Endothelial cell (in vitro differentiated cells): ENCODE results near the gene TMPRSS12. TPM values are rescaled to one million over a fixed set of nuclear protein-coding genes. Genes with fewer than 3 reads are reported as not detected.
A peak's percentile ranks its signal among the peaks of the same experiment; 100 is the strongest.

ENCODE experiments used
- DNase-seq: peaks from one replicate; pipeline ENCODE4 v3.0.0; 2021; ENCODE audit warnings: low spot score
- H3K27ac Mint-ChIP-seq: one replicate; pipeline ENCODE4 v1.8.0; 2021; ENCODE audit warnings: mixed read lengths, inconsistent platforms; ENCODE audit not compliant: unreplicated experiment
- H3K27me3 Mint-ChIP-seq: one replicate; pipeline ENCODE4 v1.8.0; 2021; ENCODE audit warnings: mild to moderate bottlenecking, moderate library complexity, mixed read lengths, inconsistent platforms; ENCODE audit not compliant: unreplicated experiment
- H3K36me3 Mint-ChIP-seq: one replicate; pipeline ENCODE4 v1.8.0; 2021; ENCODE audit warnings: mild to moderate bottlenecking, low read depth, mixed read lengths, inconsistent platforms; ENCODE audit not compliant: unreplicated experiment
- H3K4me1 Mint-ChIP-seq: one replicate; pipeline ENCODE4 v1.8.0; 2021; ENCODE audit warnings: mild to moderate bottlenecking, mixed read lengths, inconsistent platforms; ENCODE audit not compliant: unreplicated experiment
- H3K4me3 Mint-ChIP-seq: one replicate; pipeline ENCODE4 v1.8.0; 2021; ENCODE audit warnings: mild to moderate bottlenecking, mixed read lengths, inconsistent platforms; ENCODE audit not compliant: unreplicated experiment
- H3K9me3 Mint-ChIP-seq: one replicate; pipeline ENCODE4 v1.8.0; 2021; ENCODE audit warnings: mixed read lengths, inconsistent platforms; ENCODE audit not compliant: unreplicated experiment
- total RNA-seq: library from RNA; stranded (reverse); fragmentation: NEBNext Ultra II Directional; extraction: Animal tissue kit (Norgen Biotek cat#: 25700); gene quantifications from one replicate; pipeline ENCODE4 v1.2.1, GENCODE V29; 2021; ENCODE audit not compliant: unreplicated experiment
- TF ChIP-seq, protein P1 (sequence below): fragments of 200-600 bp; sonication (generic); IDR thresholded peaks from one replicate; pipeline ENCODE4 v1.5.0; 2021; ENCODE audit warnings: antibody characterized with exemption; ENCODE audit not compliant: unreplicated experiment

The TMPRSS12 gene
- total RNA-seq, 1 donor from 2014 or later = not detected

DNA sequence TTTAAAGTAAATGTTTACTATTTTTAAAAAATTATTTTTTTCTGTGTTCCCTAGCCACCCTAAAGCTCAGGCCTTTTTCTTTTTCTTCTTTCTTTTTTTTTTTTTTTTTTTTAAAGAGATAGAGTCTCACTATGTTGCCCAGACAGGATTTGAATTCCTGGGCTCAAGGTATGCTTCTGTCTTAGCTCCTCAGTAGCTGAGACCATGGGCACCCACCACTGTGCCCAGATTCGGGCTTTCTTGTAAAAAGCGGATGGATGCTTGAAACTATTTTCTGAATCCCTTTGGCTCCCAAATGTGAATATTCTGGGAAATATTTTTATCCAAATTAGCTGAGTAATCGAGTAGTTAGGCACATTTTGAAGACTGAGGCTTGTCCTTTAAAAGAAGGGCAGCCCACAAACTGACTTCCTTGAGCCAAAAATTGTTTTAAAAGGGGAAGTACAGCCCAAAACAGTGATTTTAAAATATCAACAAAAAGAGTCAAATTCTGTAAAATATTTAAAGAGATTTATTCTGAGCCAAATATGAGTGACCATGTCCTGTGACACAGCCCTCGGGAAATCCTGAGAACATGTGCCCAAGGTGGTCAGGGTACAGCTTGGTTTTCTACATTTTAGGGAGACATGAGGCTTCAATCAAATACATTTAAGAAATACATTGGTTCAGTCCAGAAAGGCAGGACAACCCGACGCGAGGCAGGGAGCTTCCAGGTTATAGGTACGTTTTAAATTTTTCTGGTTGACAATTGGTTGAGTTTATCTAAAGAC, 80.8 kb downstream of the TMPRSS12 start:
- TF ChIP-seq, protein P1, sequence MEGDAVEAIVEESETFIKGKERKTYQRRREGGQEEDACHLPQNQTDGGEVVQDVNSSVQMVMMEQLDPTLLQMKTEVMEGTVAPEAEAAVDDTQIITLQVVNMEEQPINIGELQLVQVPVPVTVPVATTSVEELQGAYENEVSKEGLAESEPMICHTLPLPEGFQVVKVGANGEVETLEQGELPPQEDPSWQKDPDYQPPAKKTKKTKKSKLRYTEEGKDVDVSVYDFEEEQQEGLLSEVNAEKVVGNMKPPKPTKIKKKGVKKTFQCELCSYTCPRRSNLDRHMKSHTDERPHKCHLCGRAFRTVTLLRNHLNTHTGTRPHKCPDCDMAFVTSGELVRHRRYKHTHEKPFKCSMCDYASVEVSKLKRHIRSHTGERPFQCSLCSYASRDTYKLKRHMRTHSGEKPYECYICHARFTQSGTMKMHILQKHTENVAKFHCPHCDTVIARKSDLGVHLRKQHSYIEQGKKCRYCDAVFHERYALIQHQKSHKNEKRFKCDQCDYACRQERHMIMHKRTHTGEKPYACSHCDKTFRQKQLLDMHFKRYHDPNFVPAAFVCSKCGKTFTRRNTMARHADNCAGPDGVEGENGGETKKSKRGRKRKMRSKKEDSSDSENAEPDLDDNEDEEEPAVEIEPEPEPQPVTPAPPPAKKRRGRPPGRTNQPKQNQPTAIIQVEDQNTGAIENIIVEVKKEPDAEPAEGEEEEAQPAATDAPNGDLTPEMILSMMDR = no peak
- Mint-ChIP-seq H3K4me3 (peak overlapping the region; percentile 54), H3K4me1 (peaks cover 37% of the 10 kb centered on the region), H3K9me3 (no peaks in the 10 kb centered on the region), H3K27ac (peak overlapping the region; percentile 99), H3K36me3 (peaks cover 5% of the 10 kb centered on the region), H3K27me3 (no peaks in the 10 kb centered on the region)
- DNase-seq = no peak

DNA sequence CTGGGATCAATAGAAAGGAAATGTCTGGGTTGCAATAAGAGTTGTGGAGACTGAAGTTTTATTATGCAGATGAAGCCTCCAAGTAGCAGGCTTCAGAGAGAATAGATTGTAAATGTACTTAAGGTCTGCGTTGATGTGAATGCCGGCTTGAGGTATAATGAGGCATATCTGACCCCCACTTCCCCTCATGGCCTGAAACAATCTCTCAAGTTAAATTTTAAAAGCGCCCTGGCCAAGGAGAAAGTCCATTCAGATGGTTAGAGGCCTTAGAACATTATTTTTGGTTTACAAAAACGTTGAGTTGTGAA, 81.4 kb downstream of the TMPRSS12 start:
- peak; percentile 11 for DNase-seq
- H3K36me3 Mint-ChIP-seq = peaks cover 7% of the 10 kb centered on the region
- H3K27ac Mint-ChIP-seq = peak overlapping the region; percentile 99
- H3K4me1 Mint-ChIP-seq = peaks cover 38% of the 10 kb centered on the region
- no peaks in the 10 kb centered on the region for H3K9me3 Mint-ChIP-seq
- H3K27me3 Mint-ChIP-seq = no peaks in the 10 kb centered on the region
- TF ChIP-seq, protein P1 = no peak
- H3K4me3 Mint-ChIP-seq = peak overlapping the region; percentile 54

DNA sequence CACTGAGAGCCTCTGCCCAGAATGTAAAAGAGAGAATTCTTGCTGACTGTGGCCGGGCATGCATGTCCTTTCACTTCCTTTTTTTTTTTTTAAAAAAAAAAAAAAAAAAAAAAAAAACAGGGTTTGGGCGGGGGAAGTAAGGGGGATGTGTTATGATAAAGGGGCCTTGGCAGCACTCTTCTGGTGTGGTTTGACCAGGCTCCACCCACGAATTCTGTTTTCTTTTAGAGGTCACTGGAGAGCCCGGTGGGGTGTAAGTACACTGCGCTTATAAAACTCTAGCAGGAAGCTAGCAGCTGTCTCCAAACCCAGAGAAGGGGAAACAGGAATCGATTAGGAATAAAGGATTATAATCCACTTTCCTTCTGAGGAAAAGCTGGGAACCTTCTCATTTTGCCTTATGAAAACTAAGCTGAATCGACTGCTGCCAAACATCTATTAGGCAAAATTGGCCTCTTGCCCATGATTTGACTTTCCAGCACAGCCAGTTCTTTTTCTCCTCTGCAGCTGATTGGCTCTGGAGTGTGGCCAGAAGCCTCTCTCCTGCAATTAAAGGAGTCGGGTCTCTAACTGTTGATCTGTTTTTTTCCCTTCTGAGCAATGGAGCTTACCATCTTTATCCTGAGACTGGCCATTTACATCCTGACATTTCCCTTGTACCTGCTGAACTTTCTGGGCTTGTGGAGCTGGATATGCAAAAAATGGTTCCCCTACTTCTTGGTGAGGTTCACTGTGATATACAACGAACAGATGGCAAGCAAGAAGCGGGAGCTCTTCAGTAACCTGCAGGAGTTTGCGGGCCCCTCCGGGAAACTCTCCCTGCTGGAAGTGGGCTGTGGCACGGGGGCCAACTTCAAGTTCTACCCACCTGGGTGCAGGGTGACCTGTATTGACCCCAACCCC, 82.0 kb downstream of the TMPRSS12 start:
- no peaks in the 10 kb centered on the region for H3K9me3 Mint-ChIP-seq
- H3K4me1 Mint-ChIP-seq = peaks cover 38% of the 10 kb centered on the region
- H3K27ac Mint-ChIP-seq = peak overlapping the region; percentile 99
- H3K36me3 Mint-ChIP-seq = peaks cover 7% of the 10 kb centered on the region
- no peaks in the 10 kb centered on the region for H3K27me3 Mint-ChIP-seq
- peak overlapping the region; percentile 83 for H3K4me3 Mint-ChIP-seq
- TF ChIP-seq, protein P1 = no peak
- peak; percentile 29 for DNase-seq

DNA sequence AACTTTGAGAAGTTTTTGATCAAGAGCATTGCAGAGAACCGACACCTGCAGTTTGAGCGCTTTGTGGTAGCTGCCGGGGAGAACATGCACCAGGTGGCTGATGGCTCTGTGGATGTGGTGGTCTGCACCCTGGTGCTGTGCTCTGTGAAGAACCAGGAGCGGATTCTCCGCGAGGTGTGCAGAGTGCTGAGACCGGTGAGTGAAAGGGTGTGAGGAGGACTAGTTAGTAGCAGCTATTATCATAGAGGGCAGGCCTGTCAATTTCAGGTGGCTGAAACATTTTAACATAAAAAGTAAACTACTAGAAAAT, 82.6 kb downstream of the TMPRSS12 start:
- Mint-ChIP-seq H3K4me1 (peaks cover 38% of the 10 kb centered on the region), H3K9me3 (no peaks in the 10 kb centered on the region), H3K36me3 (peaks cover 8% of the 10 kb centered on the region), H3K27me3 (no peaks in the 10 kb centered on the region), H3K4me3 (peak overlapping the region; percentile 83), H3K27ac (no peak overlapping the region)
- TF ChIP-seq, protein P1 = no peak
- DNase-seq = no peak

DNA sequence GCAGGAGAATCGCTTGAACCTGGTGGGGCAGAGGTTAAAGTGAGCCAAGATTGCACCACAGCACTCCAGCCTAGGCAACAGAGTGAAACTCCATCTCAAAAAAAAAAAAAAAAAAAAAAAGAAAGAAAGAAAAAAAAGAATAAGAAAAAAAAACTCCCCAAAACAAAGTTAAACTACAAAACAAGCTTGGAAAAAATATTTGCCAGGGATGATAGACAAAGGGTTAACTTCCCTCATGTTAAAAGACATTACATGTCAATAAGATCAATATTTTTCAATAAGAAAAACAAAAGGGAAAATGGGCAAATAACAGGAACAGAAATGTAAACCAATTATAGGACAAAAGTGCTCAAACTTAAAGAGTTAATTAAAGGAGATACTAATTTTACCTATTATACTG, 83.2 kb downstream of the TMPRSS12 start:
- Mint-ChIP-seq H3K4me3 (no peak overlapping the region), H3K4me1 (peaks cover 38% of the 10 kb centered on the region), H3K27ac (no peak overlapping the region), H3K27me3 (no peaks in the 10 kb centered on the region), H3K9me3 (no peaks in the 10 kb centered on the region), H3K36me3 (peaks cover 8% of the 10 kb centered on the region)
- no peak for DNase-seq
- TF ChIP-seq, protein P1 = no peak
